Activated T-cell treated with anti-CD3 and anti-CD28 coated beads for 1 hour (primary cell): ENCODE measurements around the gene SCP2.
A peak's percentile ranks its signal among the peaks of the same experiment; 100 is the strongest.

Experiments used
- DNase-seq: peaks from one replicate; pipeline ENCODE4 v3.0.0-alpha.2; 2020; ENCODE audit warnings: low read depth

SCP2 gene

GRCh38 chr1:52927212-52928014, at the start of gene SCP2:
SCP2 (plus strand) TSS chr1:52927276; CDS start chr1:52927397, 121 bp downstream.
- peak; percentile 78 for DNase-seq

GRCh38 chr1:52877554-52877953, 49.5 kb upstream of the SCP2 start:
- no peak for DNase-seq

- no peak for DNase-seq
Observed at GRCh38 chr1:52880206-52880605, 46.9 kb upstream of the SCP2 start.

GRCh38 chr1:52887483-52887882, 39.6 kb upstream of the SCP2 start:
- DNase-seq = no peak

GRCh38 chr1:52892424-52893215, 34.5 kb upstream of the SCP2 start:
- no peak for DNase-seq

- DNase-seq = no peak
Observed at GRCh38 chr1:52899445-52899894, 27.6 kb upstream of the SCP2 start.

GRCh38 chr1:52900402-52900801, 26.7 kb upstream of the SCP2 start:
- no peak for DNase-seq

- DNase-seq = no peak
Observed at GRCh38 chr1:52901384-52901783, 25.7 kb upstream of the SCP2 start.

GRCh38 chr1:52904208-52904926, 22.7 kb upstream of the SCP2 start:
- DNase-seq = no peak

- no peak for DNase-seq
Observed at GRCh38 chr1:52904927-52905698, 22.0 kb upstream of the SCP2 start.

GRCh38 chr1:52906135-52906603, 20.9 kb upstream of the SCP2 start:
- DNase-seq = no peak

- DNase-seq = no peak
Observed at GRCh38 chr1:52907068-52907811, 19.8 kb upstream of the SCP2 start.

GRCh38 chr1:52907812-52908153, 19.3 kb upstream of the SCP2 start:
- DNase-seq = no peak

- no peak for DNase-seq
Observed at GRCh38 chr1:52911541-52911940, 15.5 kb upstream of the SCP2 start.

GRCh38 chr1:52913014-52913413, 14.1 kb upstream of the SCP2 start:
- DNase-seq = no peak

GRCh38 chr1:52913537-52913936, 13.5 kb upstream of the SCP2 start:
- DNase-seq = no peak

GRCh38 chr1:52914463-52914862, 12.6 kb upstream of the SCP2 start:
- no peak for DNase-seq

GRCh38 chr1:52915211-52915854, 11.7 kb upstream of the SCP2 start:
- DNase-seq = no peak

GRCh38 chr1:52915855-52916220, 11.2 kb upstream of the SCP2 start:
- no peak for DNase-seq

GRCh38 chr1:52916241-52916975, 10.7 kb upstream of the SCP2 start:
- DNase-seq = no peak
